BE2C (cell line): ENCODE data around the gene RTN4.
"Not testable (repeated sequence)": the region's sequence is repeated elsewhere in the genome, so short reads cannot be mapped to it uniquely, and the experiment has no call there.

ENCODE experiments used
- DNase-seq: peaks from one replicate; pipeline ENCODE4 v3.0.0-alpha.2; 2020
- H3K27me3 ChIP-seq: fragments of 250-450 bp; sonication (Bioruptor Pico); 2 replicates; pipeline ENCODE4 v1.5.1; 2020; ENCODE audit warnings: mild to moderate bottlenecking
- H3K36me3 ChIP-seq: fragments of 250-450 bp; sonication (Bioruptor Pico); 2 replicates; pipeline ENCODE4 v1.5.1; 2020; ENCODE audit warnings: mild to moderate bottlenecking
- H3K4me1 ChIP-seq: fragments of 250-450 bp; sonication (Bioruptor Pico); 2 replicates; pipeline ENCODE4 v1.5.1; 2020
- H3K4me3 ChIP-seq: 2 replicates; pipeline ENCODE4 v1.5.1; 2011; ENCODE audit warnings: low read depth, low read length
- H3K9me3 ChIP-seq: fragments of 250-450 bp; sonication (Bioruptor Pico); 2 replicates; pipeline ENCODE4 v1.5.1; 2020
- TF ChIP-seq, protein P1 (sequence below): IDR thresholded peaks from 2 replicates; pipeline ENCODE4 v1.5.1; 2012; ENCODE audit warnings: mild to moderate bottlenecking, low read depth, low read length

The RTN4 gene

GRCh38 chr2:55059793-55060192, 9.5 kb upstream of the RTN4 start:
- no peaks in the 10 kb centered on the region for H3K4me1 ChIP-seq
- TF ChIP-seq, protein P1, sequence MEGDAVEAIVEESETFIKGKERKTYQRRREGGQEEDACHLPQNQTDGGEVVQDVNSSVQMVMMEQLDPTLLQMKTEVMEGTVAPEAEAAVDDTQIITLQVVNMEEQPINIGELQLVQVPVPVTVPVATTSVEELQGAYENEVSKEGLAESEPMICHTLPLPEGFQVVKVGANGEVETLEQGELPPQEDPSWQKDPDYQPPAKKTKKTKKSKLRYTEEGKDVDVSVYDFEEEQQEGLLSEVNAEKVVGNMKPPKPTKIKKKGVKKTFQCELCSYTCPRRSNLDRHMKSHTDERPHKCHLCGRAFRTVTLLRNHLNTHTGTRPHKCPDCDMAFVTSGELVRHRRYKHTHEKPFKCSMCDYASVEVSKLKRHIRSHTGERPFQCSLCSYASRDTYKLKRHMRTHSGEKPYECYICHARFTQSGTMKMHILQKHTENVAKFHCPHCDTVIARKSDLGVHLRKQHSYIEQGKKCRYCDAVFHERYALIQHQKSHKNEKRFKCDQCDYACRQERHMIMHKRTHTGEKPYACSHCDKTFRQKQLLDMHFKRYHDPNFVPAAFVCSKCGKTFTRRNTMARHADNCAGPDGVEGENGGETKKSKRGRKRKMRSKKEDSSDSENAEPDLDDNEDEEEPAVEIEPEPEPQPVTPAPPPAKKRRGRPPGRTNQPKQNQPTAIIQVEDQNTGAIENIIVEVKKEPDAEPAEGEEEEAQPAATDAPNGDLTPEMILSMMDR = no peak
- H3K4me3 ChIP-seq = no peak overlapping the region
- no peaks in the 10 kb centered on the region for H3K36me3 ChIP-seq
- no peaks in the 10 kb centered on the region for H3K9me3 ChIP-seq
- DNase-seq = no peak
- no peaks in the 10 kb centered on the region for H3K27me3 ChIP-seq

DNA sequence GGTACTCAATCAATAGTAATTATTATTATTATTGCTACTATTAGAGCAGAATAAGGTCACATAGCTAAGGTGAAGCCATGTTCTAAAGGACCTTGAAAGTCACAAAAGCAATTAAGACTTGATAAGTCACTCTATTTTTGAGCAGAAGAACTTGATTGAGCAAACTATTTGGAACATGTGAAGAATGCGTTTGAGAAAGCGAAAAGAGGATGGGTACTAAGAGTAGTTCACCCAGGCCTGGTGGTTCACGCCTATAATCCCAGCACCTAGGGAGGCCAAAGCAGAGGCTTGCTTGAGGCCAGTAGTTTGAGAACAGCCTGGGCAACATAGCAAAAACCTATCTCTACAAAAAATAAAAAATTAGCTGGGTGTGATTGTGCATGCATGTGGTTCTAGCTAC, 7.2 kb upstream of the RTN4 start:
- no peaks in the 10 kb centered on the region for H3K36me3 ChIP-seq
- H3K4me3 ChIP-seq = no peak overlapping the region
- no peaks in the 10 kb centered on the region for H3K27me3 ChIP-seq
- no peaks in the 10 kb centered on the region for H3K4me1 ChIP-seq
- no peaks in the 10 kb centered on the region for H3K9me3 ChIP-seq
- TF ChIP-seq, protein P1 = no peak
- DNase-seq = no peak

- no peak overlapping the region for H3K4me3 ChIP-seq
- H3K9me3 ChIP-seq = no peaks in the 10 kb centered on the region
- TF ChIP-seq, protein P1 = no peak
- peak; percentile 32 for DNase-seq
- no peaks in the 10 kb centered on the region for H3K4me1 ChIP-seq
- no peaks in the 10 kb centered on the region for H3K36me3 ChIP-seq
- H3K27me3 ChIP-seq = no peaks in the 10 kb centered on the region
These were observed 5.8 kb upstream of the RTN4 start for GRCh38 chr2:55056024-55056521.

- no peaks in the 10 kb centered on the region for H3K27me3 ChIP-seq
- H3K9me3 ChIP-seq = no peaks in the 10 kb centered on the region
- no peak for DNase-seq
- TF ChIP-seq, protein P1 = no peak
- no peaks in the 10 kb centered on the region for H3K4me1 ChIP-seq
- H3K36me3 ChIP-seq = no peaks in the 10 kb centered on the region
- H3K4me3 ChIP-seq = no peak overlapping the region
These were observed 4.0 kb upstream of the RTN4 start for GRCh38 chr2:55054106-55054875.

GRCh38 chr2:55053225-55053624, 3.0 kb upstream of the RTN4 start:
- H3K27me3 ChIP-seq, H3K4me1 ChIP-seq, H3K4me3 ChIP-seq, H3K9me3 ChIP-seq, DNase-seq, H3K36me3 ChIP-seq: not testable (repeated sequence)

GRCh38 chr2:55052129-55053061, 2.1 kb upstream of the RTN4 start:
- Histone ChIP-seq H3K4me3 (no peak overlapping the region), H3K27me3 (no peaks in the 10 kb centered on the region), H3K36me3 (0 out of 2 replicates have a peak, but pooled peaks cover 3% of the 10 kb centered on the region), H3K9me3 (no peaks in the 10 kb centered on the region), H3K4me1 (no peaks in the 10 kb centered on the region)
- TF ChIP-seq, protein P1 = no peak
- no peak for DNase-seq
